ENCODE results near the gene CEP152. TPM values are rescaled to one million over a fixed set of nuclear protein-coding genes. Genes with fewer than 3 reads are reported as not detected.

Gene CEP152
- total and polyA plus RNA-seq, 2 donors (not counting 1 experiment from before 2014, with no cell fraction given), result 1.5 to 18.0 TPM

DNA sequence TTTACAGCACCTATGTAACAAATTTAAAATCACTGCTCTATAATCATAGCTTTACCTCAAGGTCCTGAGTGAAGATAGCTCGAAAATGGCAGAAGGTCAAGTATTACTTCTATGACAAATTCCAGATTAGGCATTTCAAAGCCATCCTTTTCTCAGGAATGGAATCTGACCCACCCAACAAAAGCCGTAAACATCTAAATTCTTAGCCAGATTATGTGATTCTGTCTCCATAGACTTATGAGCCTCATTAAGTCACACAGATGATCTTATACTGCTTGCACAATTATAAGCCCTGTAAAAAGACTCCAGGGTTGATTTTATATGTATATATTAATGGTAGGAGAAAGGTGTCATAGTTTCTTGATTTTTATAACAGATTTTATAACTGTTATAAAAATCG, 56.9 kb downstream of the CEP152 start:
- ChIA-PET POLR2A (no interaction called here), CTCF (no interaction called here)
- Mint-ChIP-seq H3K9me3 (ENCODE audit: insufficient read depth) (no peaks in the 10 kb centered on the region), H3K4me3 (no peak overlapping the region), H3K4me1 (peaks cover 8% of the 10 kb centered on the region), H3K27ac (no peak overlapping the region), H3K27me3 (no peaks in the 10 kb centered on the region)
- no peak overlapping the region for H3K9ac ChIP-seq (ENCODE audit: low read length)
- no peak overlapping the region for H2AFZ ChIP-seq (ENCODE audit: insufficient read depth, low read depth, low read length, poor library complexity, severe bottlenecking)
- no peak overlapping the region for H3K4me3 ChIP-seq (ENCODE audit: control extremely low read depth in 1 of 5, extremely low read depth in 1 of 5, insufficient read depth in 1 of 5, low read depth in 2 of 5, low read length in 4 of 5)
- H3K9me3 ChIP-seq (ENCODE audit: control extremely low read depth in 1 of 3, control insufficient read depth in 2 of 3, insufficient read depth in 1 of 3, low read length in 2 of 3), result no peaks in the 10 kb centered on the region
- no peaks in the 10 kb centered on the region for H3K79me2 ChIP-seq (ENCODE audit: control insufficient read depth, insufficient read depth, low read length)
- no peak overlapping the region for H3K27ac ChIP-seq (ENCODE audit: low read length in 2 of 2)
- no peaks in the 10 kb centered on the region for H3K4me1 ChIP-seq (ENCODE audit: control insufficient read depth in 2 of 2, insufficient read depth in 2 of 2, low read length in 2 of 2)
- H3K4me2 ChIP-seq (replicated peaks; ENCODE audit: low read depth, low read length, poor library complexity, severe bottlenecking), result no peak overlapping the region
- H3K36me3 ChIP-seq (replicated peaks in 1 of 2; ENCODE audit: control extremely low read depth in 1 of 2, control insufficient read depth in 1 of 2, extremely low read depth in 1 of 2, insufficient read depth in 2 of 2, low read length in 1 of 2), result peaks cover 5 to 11% of the 10 kb centered on the region in 2 experiments
- no peak for ATAC-seq (ENCODE audit: low read depth)
- 100% methylated on average over 2 of the region's 3 CpGs for WGBS (ENCODE audit: insufficient coverage)
- intact Hi-C loops (cut with micrococcal nuclease), result no loop called here
- no peaks in the 10 kb centered on the region for H3K27me3 ChIP-seq (replicated peaks in 1 of 4; ENCODE audit: control extremely low read depth in 1 of 4, control insufficient read depth in 3 of 4, insufficient read depth in 4 of 4, low read length in 3 of 4)
- no peak for DNase-seq
- TF ChIP-seq, protein P1, sequence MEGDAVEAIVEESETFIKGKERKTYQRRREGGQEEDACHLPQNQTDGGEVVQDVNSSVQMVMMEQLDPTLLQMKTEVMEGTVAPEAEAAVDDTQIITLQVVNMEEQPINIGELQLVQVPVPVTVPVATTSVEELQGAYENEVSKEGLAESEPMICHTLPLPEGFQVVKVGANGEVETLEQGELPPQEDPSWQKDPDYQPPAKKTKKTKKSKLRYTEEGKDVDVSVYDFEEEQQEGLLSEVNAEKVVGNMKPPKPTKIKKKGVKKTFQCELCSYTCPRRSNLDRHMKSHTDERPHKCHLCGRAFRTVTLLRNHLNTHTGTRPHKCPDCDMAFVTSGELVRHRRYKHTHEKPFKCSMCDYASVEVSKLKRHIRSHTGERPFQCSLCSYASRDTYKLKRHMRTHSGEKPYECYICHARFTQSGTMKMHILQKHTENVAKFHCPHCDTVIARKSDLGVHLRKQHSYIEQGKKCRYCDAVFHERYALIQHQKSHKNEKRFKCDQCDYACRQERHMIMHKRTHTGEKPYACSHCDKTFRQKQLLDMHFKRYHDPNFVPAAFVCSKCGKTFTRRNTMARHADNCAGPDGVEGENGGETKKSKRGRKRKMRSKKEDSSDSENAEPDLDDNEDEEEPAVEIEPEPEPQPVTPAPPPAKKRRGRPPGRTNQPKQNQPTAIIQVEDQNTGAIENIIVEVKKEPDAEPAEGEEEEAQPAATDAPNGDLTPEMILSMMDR (IDR thresholded peaks at IDR 0.05), result no peak
- TF ChIP-seq EZH2 (IDR thresholded peaks at IDR 0.05; ENCODE audit: borderline replicate concordance, insufficient read depth, low read depth, low read length, poor library complexity, severe bottlenecking), result no peak
- H4K20me1 ChIP-seq (ENCODE audit: control insufficient read depth, insufficient read depth, low read length, poor library complexity, severe bottlenecking), result no peaks in the 10 kb centered on the region

DNA sequence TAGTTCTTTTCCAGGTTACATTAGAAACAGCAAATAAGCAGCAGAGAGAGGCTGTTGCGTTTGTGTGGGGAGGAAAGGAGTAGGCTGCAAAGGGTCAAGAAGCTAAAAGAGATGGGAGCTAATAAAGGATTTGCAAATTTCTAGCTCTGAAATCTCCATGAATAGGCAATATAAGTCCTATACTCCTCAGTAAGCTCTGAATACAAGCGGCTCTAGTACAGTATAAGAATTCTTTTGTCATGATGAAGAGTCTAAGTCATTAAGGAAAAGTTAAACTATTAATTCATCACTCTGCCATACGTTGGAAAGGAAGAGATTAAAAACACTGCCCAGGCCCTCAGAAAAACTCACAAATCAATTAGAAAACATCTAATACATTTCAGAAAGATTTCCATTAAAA, 59.3 kb downstream of the CEP152 start:
- ATAC-seq (ENCODE audit: low read depth) (no peak), DNase-seq (no peak)
- H3K79me2 ChIP-seq (ENCODE audit: control insufficient read depth, insufficient read depth, low read length), result no peaks in the 10 kb centered on the region
- WGBS (ENCODE audit: insufficient coverage), result no CpG with 5 or more reads among the region's 3 CpGs
- no peak overlapping the region for H3K4me2 ChIP-seq (replicated peaks; ENCODE audit: low read depth, low read length, poor library complexity, severe bottlenecking)
- Mint-ChIP-seq H3K27me3 (no peaks in the 10 kb centered on the region), H3K4me3 (no peak overlapping the region), H3K4me1 (peaks cover 8% of the 10 kb centered on the region), H3K9me3 (ENCODE audit: insufficient read depth) (no peaks in the 10 kb centered on the region), H3K27ac (no peak overlapping the region)
- no peaks in the 10 kb centered on the region for H3K9me3 ChIP-seq (ENCODE audit: control extremely low read depth in 1 of 3, control insufficient read depth in 2 of 3, insufficient read depth in 1 of 3, low read length in 2 of 3)
- no peak overlapping the region for H3K27ac ChIP-seq (ENCODE audit: low read length in 2 of 2)
- no peaks in the 10 kb centered on the region for H4K20me1 ChIP-seq (ENCODE audit: control insufficient read depth, insufficient read depth, low read length, poor library complexity, severe bottlenecking)
- POLR2A ChIA-PET, result no interaction called here
- no peak overlapping the region for H3K9ac ChIP-seq (ENCODE audit: low read length)
- no peaks in the 10 kb centered on the region for H3K27me3 ChIP-seq (replicated peaks in 1 of 4; ENCODE audit: control extremely low read depth in 1 of 4, control insufficient read depth in 3 of 4, insufficient read depth in 4 of 4, low read length in 3 of 4)
- H3K4me1 ChIP-seq (ENCODE audit: control insufficient read depth in 2 of 2, insufficient read depth in 2 of 2, low read length in 2 of 2), result no peaks in the 10 kb centered on the region
- peaks cover 6 to 7% of the 10 kb centered on the region in 2 experiments for H3K36me3 ChIP-seq (replicated peaks in 1 of 2; ENCODE audit: control extremely low read depth in 1 of 2, control insufficient read depth in 1 of 2, extremely low read depth in 1 of 2, insufficient read depth in 2 of 2, low read length in 1 of 2)
- H3K4me3 ChIP-seq (ENCODE audit: control extremely low read depth in 1 of 5, extremely low read depth in 1 of 5, insufficient read depth in 1 of 5, low read depth in 2 of 5, low read length in 4 of 5), result no peak overlapping the region
- CTCF ChIA-PET, result no interaction called here
- TF ChIP-seq, protein P1 (IDR thresholded peaks at IDR 0.05), result no peak
- TF ChIP-seq EZH2 (IDR thresholded peaks at IDR 0.05; ENCODE audit: borderline replicate concordance, insufficient read depth, low read depth, low read length, poor library complexity, severe bottlenecking), result no peak
- H2AFZ ChIP-seq (ENCODE audit: insufficient read depth, low read depth, low read length, poor library complexity, severe bottlenecking), result no peak overlapping the region
- intact Hi-C loops (cut with micrococcal nuclease), result no loop called here

Measured in B cell (primary cell).